Activated CD4-positive, alpha-beta T cell treated with anti-CD3 and anti-CD28 coated beads, Interleukin-2, amount 50 U/mL, for 1 hour (primary cell): ENCODE measurements around the gene ANKRD30B.
"Not testable (repeated sequence)": the region's sequence is repeated elsewhere in the genome, so short reads cannot be mapped to it uniquely, and the experiment has no call there.

Source experiments
- DNase-seq: peaks from one replicate; pipeline ENCODE4 v3.0.0-alpha.2; 2020

ANKRD30B gene

DNA sequence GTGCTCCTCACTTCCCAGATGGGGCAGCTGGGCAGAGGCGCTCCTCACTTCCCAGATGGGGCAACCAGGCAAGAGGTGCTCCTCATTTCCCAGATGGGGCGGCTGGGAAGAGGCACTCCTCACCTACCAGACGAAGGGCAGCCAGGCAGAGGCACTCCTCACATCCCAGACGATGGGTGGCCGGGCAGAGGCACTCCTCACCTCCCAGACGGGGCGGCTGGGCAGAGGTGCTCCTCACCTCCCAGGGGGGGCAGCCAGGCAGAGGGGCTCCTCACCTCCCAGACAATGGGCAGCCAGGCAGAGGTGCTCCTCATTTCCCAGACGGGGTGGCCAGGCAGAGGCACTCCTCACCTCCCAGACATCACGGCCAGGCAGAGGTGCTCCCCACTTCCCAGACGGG lies 110.5 kb downstream of the ANKRD30B start:
- not testable (repeated sequence) for DNase-seq

DNA sequence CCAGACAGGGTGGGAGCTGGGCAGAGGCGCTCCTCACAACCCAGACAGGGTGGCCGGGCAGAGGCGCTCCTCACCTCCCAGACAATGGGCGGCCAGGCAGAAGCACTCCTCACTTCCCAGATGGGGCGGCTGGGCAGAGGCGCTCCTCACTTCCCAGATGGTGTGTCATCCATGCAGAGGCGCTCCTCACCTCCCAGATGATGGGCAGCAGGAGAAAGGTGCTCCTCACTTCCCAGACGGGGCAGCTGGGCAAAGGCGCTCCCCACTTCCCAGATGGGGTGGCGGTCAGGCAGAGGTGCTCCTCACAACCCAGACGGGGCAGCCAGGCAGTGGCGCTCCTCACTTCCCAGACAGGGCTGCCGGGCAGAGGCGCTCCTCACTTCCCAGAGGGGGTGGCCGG lies 112.0 kb downstream of the ANKRD30B start:
- not testable (repeated sequence) for DNase-seq

DNA sequence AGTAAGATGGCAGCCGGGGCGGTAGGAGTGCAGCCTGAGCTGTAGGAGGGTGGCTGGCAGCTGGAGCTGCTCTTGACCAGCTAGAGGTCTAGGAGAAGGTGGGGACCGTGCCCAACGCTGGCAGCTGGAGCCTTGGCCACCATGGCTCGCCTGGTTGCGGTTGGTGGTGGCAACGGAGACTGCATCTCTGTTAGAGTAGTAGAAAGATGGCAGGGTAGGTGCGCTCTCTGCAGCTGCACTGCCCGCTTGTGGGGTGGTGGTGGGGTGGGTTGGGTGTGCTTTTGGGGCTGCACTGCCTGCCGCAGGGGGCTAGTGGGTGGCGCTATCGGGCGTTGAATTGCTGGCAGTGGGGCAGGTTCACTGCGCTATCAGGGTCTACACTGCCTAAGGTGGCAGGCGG lies 118.5 kb downstream of the ANKRD30B start:
- DNase-seq = not testable (repeated sequence)

DNA sequence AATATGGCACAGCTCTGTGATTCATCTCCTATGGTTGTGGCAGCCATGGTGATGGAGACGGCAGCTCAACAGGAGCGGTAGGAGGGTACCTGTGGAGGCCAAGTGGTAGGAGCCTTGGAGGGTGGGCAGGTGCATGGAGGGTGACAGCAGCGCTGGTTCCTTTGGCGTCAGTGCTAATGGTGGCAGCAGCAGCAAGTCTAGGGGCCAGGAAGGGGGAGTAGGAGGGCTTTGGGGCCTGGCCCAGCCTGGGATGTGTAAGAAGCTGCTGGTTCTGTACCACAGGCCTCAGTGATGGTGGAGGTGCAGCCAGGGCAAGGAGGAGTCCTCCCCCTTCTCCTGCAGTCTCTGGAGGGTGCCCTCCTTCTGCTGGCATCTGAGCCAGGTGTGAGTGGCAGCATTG lies 120.0 kb downstream of the ANKRD30B start:
- not testable (repeated sequence) for DNase-seq

DNA sequence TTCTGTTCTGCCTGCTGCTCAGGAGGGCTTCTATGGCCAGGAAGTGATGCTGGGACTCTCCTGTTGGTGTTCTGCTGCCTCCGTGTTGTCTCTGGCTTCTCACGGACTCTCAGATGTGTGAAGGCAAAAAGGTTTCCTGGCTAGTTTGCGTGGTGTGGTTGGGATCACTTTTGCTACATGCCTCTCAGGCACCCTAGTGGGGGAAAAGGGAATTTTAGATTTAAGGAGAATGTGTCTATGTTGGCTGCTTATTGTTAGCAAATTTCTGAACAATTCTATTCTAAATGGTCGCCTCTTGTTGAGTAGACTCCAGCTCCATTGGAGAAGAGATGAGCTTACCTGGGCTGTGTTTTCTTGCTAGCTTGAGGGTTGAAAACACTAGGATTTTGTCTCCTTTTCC lies 120.9 kb downstream of the ANKRD30B start:
- DNase-seq = not testable (repeated sequence)

DNA sequence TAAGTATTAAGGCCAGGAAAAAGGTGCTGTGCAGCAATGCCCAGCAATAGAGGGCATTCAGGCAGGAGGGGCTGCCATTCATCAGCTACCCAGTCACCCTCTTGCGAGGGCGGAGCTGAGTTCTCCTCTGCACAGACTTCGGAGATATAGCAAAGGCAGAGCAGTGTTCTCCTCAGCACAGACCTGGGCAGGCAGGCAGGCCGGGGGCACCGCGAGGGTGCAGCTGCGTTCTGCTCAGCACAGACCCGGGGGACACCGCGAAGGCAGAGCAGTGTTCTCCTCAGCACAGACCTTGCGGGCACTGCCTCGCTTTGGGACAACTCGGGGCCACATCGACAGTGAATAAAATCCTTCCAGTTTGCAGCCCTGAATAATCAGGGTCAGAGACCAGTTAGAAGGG lies 130.9 kb downstream of the ANKRD30B start:
- not testable (repeated sequence) for DNase-seq

DNA sequence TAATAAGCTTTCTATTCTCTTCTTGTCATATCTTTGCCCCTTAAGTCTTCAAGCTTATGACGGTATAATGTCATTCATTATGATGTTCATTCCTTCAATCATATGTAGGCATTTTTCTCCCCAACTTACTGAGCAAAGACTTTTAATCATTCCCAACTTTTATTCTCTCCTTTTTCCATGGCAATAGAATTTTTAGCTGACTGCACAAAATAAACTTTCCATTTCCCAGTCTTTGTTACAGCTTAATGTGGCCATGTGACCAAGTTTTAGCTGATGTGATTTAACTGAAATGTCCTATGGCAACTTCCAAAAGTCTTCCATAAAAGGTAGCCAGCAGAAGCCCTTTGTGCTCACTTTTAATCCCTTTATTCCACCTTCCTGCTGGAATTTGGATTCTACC lies 152.5 kb downstream of the ANKRD30B start:
- DNase-seq = no peak
